ENCODE data around the gene CDS2.
A peak's percentile ranks its signal among the peaks of the same experiment; 100 is the strongest.

CDS2 gene

DNA sequence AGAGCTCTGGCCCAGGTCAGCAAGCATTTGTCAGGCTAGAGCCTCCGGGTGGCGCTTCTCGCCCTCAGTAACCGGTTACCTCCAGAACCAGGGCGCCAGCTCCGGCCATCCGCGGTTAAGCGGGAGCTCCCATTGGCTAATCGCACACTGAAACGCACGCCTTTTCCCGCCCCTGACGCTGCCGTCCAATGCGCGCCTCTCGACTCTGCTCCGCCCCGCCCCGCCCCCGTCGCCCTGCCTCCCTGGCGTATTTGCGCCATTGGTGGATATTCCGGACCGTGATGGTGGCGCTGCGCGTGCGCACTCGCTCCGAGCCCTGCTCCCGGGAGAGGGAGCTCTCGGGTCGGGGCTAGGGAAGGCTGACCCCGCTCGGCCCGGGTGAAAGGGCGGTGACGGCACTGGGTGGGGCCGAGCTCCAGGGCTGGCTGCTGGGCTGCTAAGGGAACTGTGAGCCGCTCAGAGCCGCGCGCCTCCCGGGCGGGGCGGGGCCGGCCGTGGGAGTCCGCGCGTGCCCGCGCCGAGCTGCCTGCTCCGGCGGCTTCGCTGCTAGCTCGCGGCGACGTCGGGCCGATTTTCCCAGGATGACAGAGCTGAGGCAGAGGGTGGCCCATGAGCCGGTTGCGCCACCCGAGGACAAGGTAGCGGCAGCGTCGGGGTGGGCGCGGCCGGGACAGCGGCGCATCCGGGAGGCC lies at the start of gene CDS2:
CDS2 (plus strand) TSS at position 497 of the 692 bp plus-strand sequence; CDS start at position 582, 85 bp downstream.
- peak; percentile 96 for ATAC-seq

DNA sequence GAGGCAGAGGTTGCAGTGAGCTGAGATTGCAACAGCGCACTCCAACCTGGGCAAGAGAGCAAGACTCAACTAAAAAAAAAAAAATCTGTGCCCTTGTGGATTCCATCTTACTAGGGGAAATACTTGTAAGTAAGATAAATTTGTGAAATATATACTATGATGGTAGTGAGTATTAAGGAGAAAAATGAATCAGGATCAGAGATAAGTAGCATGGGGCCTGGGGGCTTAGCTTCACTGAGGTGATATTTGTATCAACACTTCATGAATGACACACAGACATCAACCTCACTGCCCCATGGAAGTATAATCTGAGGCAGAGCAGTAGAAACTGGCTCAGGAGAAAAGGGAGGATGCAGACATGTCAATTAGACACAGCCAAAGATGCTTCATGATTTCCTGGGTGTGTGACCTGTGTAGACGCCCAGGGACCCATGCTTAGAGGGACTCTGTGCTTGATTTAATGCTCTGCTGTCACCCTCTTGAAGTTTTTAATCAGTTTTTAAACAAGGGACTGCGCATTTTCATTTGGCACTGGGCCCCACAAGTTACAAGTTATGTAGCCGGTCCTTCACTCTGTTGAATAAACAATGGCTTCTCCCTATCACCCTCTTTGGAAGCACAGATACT lies 48.9 kb upstream of the CDS2 start:
- TF ChIP-seq TSHZ2 (CRISPR knock-in tag; IDR thresholded peaks at IDR 0.05) (no peak), BACH2 (CRISPR knock-in tag; IDR thresholded peaks at IDR 0.05; ENCODE audit: borderline replicate concordance) (no peak), CREB5 (CRISPR knock-in tag; IDR thresholded peaks at IDR 0.05; ENCODE audit: low read depth) (no peak), CSRNP3 (CRISPR knock-in tag; IDR thresholded peaks at IDR 0.05) (no peak), ZNF8 (CRISPR knock-in tag; IDR thresholded peaks at IDR 0.05) (no peak), TCF4 (CRISPR knock-in tag; IDR thresholded peaks at IDR 0.05; ENCODE audit: borderline replicate concordance) (no peak)
- ATAC-seq = no peak

More for the DNA sequence above, at the start of gene CDS2:
- TF ChIP-seq CSRNP3 (CRISPR knock-in tag; IDR thresholded peaks at IDR 0.05) (no peak), TOX (CRISPR knock-in tag; IDR thresholded peaks at IDR 0.05; ENCODE audit: borderline replicate concordance) (no peak), SNAI2 (CRISPR knock-in tag; IDR thresholded peaks at IDR 0.05) (no peak), GLIS3 (CRISPR knock-in tag; IDR thresholded peaks at IDR 0.05) (no peak), TSHZ2 (CRISPR knock-in tag; IDR thresholded peaks at IDR 0.05) (no peak), RARB (CRISPR knock-in tag; IDR thresholded peaks at IDR 0.05) (no peak), OSR1 (CRISPR knock-in tag; IDR thresholded peaks at IDR 0.05) (no peak), CSDC2 (CRISPR knock-in tag; IDR thresholded peaks at IDR 0.05) (no peak), TCF4 (CRISPR knock-in tag; IDR thresholded peaks at IDR 0.05; ENCODE audit: borderline replicate concordance) (no peak), ZFP30 (CRISPR knock-in tag; IDR thresholded peaks at IDR 0.05) (no peak), ZNF70 (CRISPR knock-in tag; IDR thresholded peaks at IDR 0.05) (no peak)
- TF ChIP-seq, protein P1, sequence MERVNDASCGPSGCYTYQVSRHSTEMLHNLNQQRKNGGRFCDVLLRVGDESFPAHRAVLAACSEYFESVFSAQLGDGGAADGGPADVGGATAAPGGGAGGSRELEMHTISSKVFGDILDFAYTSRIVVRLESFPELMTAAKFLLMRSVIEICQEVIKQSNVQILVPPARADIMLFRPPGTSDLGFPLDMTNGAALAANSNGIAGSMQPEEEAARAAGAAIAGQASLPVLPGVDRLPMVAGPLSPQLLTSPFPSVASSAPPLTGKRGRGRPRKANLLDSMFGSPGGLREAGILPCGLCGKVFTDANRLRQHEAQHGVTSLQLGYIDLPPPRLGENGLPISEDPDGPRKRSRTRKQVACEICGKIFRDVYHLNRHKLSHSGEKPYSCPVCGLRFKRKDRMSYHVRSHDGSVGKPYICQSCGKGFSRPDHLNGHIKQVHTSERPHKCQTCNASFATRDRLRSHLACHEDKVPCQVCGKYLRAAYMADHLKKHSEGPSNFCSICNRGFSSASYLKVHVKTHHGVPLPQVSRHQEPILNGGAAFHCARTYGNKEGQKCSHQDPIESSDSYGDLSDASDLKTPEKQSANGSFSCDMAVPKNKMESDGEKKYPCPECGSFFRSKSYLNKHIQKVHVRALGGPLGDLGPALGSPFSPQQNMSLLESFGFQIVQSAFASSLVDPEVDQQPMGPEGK (CRISPR knock-in tag; IDR thresholded peaks at IDR 0.05; ENCODE audit: borderline replicate concordance) = no peak

All from SK-N-SH treated with all-trans-retinoic acid at 6 μM for 48 hours (cell line).